H1 (cell line): Measurements from ENCODE around the gene COG4. TPM values are rescaled to one million over a fixed set of nuclear protein-coding genes. Genes with fewer than 3 reads are reported as not detected.

Experiments
- CTCF ChIA-PET: fragments of 300-600 bp; sonication (Branson Sonifier 250); formaldehyde crosslinking; loops from one replicate; lab custom pipeline; 2021; ENCODE audit not compliant: partially characterized antibody; lab: Charles Lee
- POLR2A ChIA-PET: fragments of 300-600 bp; sonication (Branson Sonifier 250); formaldehyde crosslinking; loops from one replicate; lab custom pipeline; 2021; ENCODE audit warnings: inconsistent platforms; ENCODE audit not compliant: partially characterized antibody; lab: Charles Lee
- DNase-seq, 2 experiments: peaks; one replicate each; pipeline versions ENCODE4 v3.0.0 to v3.0.0-alpha.2; 2010 to 2022; ENCODE audit warnings: low spot score in 2 of 2, low read depth in 1 of 2, mixed read lengths in 1 of 2
- FAIRE-seq: peaks from 2 replicates; lab custom pipeline; 2011; peaks lifted over from hg19 to GRCh38; lab: Jason Lieb, UNC
- H2AFZ ChIP-seq: 2 replicates; pipeline ENCODE4 v1.8.1; 2012; ENCODE audit warnings: low read length, inconsistent platforms
- H2AK5ac ChIP-seq: 2 replicates; pipeline ENCODE4 v1.6.1; 2013; ENCODE audit warnings: low read depth, low read length
- H2BK120ac ChIP-seq: replicated peaks from 2 replicates; pipeline ENCODE3; 2013; ENCODE audit warnings: low read depth, low read length, inconsistent platforms
- H2BK12ac ChIP-seq: 2 replicates; pipeline ENCODE4 v1.6.1; 2013; ENCODE audit warnings: low read depth, low read length
- H2BK15ac ChIP-seq: 2 replicates; pipeline ENCODE4 v1.6.1; 2013; ENCODE audit warnings: low read length
- H2BK20ac ChIP-seq: 2 replicates; pipeline ENCODE4 v1.6.1; 2013; ENCODE audit warnings: low read length
- H2BK5ac ChIP-seq: 2 replicates; pipeline ENCODE4 v1.6.1; 2013; ENCODE audit warnings: low read depth, low read length
- H3K14ac ChIP-seq: 2 replicates; pipeline ENCODE4 v1.6.1; 2013; ENCODE audit warnings: inconsistent platforms; ENCODE audit not compliant: insufficient read length
- H3K18ac ChIP-seq: 2 replicates; pipeline ENCODE4 v1.6.1; 2013; ENCODE audit warnings: low read length; ENCODE audit errors: extremely low read depth
- H3K23ac ChIP-seq: 2 replicates; pipeline ENCODE4 v1.6.1; 2013; ENCODE audit warnings: inconsistent platforms; ENCODE audit not compliant: insufficient read length
- H3K23me2 ChIP-seq: 2 replicates; pipeline ENCODE4 v1.6.1; 2013; ENCODE audit warnings: low read depth, low read length
- H3K27ac ChIP-seq: 2 replicates; pipeline ENCODE4 v1.6.1; 2011; ENCODE audit warnings: low read depth, low read length, inconsistent platforms
- H3K27me3 ChIP-seq, 4 experiments: replicated peaks in 1 of 4; 1 replicate in 1 of 4; 2 replicates in 3 of 4; pipeline versions ENCODE4 v1.6.1 to v1.8.1; 2011 to 2013; ENCODE audit warnings: low read length in 3 of 4, mild to moderate bottlenecking in 3 of 4, inconsistent platforms in 2 of 4, mixed read lengths in 2 of 4, moderate library complexity in 1 of 4; ENCODE audit not compliant: control insufficient read depth in 3 of 4, insufficient read depth in 3 of 4; ENCODE audit errors: extremely low read depth in 1 of 4
- H3K36me3 ChIP-seq, 4 experiments: 2 replicates each; pipeline versions ENCODE4 v1.6.1 to v1.8.1; 2011 to 2013; ENCODE audit warnings: mild to moderate bottlenecking in 4 of 4, low read length in 3 of 4, moderate library complexity in 2 of 4, control low read depth in 1 of 4, inconsistent platforms in 1 of 4; ENCODE audit not compliant: insufficient read depth in 4 of 4, control insufficient read depth in 2 of 4
- H3K4ac ChIP-seq: replicated peaks from 2 replicates; pipeline ENCODE3; 2013; ENCODE audit warnings: low read length, low read depth, mixed read lengths, inconsistent platforms; ENCODE audit not compliant: insufficient read length
- H3K4me1 ChIP-seq, 4 experiments: replicated peaks in 1 of 4; 1 replicate in 1 of 4; 2 replicates in 3 of 4; pipeline versions ENCODE4 v1.6.1 to v1.8.1; 2011 to 2013; ENCODE audit warnings: low read length in 3 of 4, inconsistent platforms in 2 of 4, mixed read lengths in 1 of 4; ENCODE audit not compliant: insufficient read depth in 4 of 4, control insufficient read depth in 3 of 4
- H3K4me2 ChIP-seq, 2 experiments: 2 replicates each; pipeline versions ENCODE4 v1.6.1 to v1.8.1; 2011 to 2013; ENCODE audit warnings: low read depth in 2 of 2, low read length in 2 of 2, control low read depth in 1 of 2, inconsistent platforms in 1 of 2, mild to moderate bottlenecking in 1 of 2; ENCODE audit not compliant: insufficient read depth in 1 of 2
- H3K4me3 ChIP-seq, 4 experiments: fragments of 200-600, 300-600 bp in 1 of 4; sonication (generic), shearing (Covaris generic), sonication (Bioruptor Twin) in 1 of 4; 2 replicates each; pipeline versions ENCODE4 v1.5.1 to v1.8.1; 2011 to 2016; ENCODE audit warnings: low read length in 4 of 4, low read depth in 3 of 4, control low read depth in 2 of 4, inconsistent platforms in 2 of 4, mild to moderate bottlenecking in 2 of 4, mixed read lengths in 1 of 4, moderate library complexity in 1 of 4; ENCODE audit not compliant: insufficient read depth in 2 of 4; ENCODE audit errors: extremely low read depth in 1 of 4
- H3K56ac ChIP-seq: replicated peaks from 2 replicates; pipeline ENCODE3; 2013; ENCODE audit warnings: low read depth, mild to moderate bottlenecking, mixed read lengths, low read length, inconsistent platforms; ENCODE audit not compliant: insufficient read length
- H3K79me1 ChIP-seq: 2 replicates; pipeline ENCODE4 v1.6.1; 2013; ENCODE audit warnings: low read depth, low read length, control low read depth
- H3K79me2 ChIP-seq, 2 experiments: 2 replicates each; pipeline versions ENCODE4 v1.6.1 to v1.8.1; 2012 to 2013; ENCODE audit warnings: low read length in 2 of 2, mild to moderate bottlenecking in 2 of 2, inconsistent platforms in 1 of 2; ENCODE audit not compliant: insufficient read depth in 2 of 2, control insufficient read depth in 1 of 2
- H3K9ac ChIP-seq, 4 experiments: replicated peaks in 1 of 4; 1 replicate in 1 of 4; 2 replicates in 3 of 4; pipeline versions ENCODE4 v1.6.1 to v1.8.1; 2011 to 2013; ENCODE audit warnings: low read depth in 3 of 4, low read length in 3 of 4, control low read depth in 2 of 4, mild to moderate bottlenecking in 2 of 4, moderate library complexity in 2 of 4, inconsistent platforms in 1 of 4; ENCODE audit errors: extremely low read depth in 1 of 4
- H3K9me3 ChIP-seq, 2 experiments: 2 replicates each; pipeline versions ENCODE4 v1.6.1 to v1.8.1; 2012 to 2013; ENCODE audit warnings: mild to moderate bottlenecking in 2 of 2, moderate library complexity in 2 of 2, control low read depth in 1 of 2, inconsistent platforms in 1 of 2, low read depth in 1 of 2, low read length in 1 of 2, mixed read lengths in 1 of 2; ENCODE audit not compliant: insufficient read depth in 2 of 2
- H4K20me1 ChIP-seq, 2 experiments: replicated peaks in 1 of 2; 2 replicates each; pipeline versions ENCODE3 to v1.8.1; 2011 to 2013; ENCODE audit warnings: inconsistent platforms in 2 of 2, low read length in 2 of 2, mild to moderate bottlenecking in 1 of 2; ENCODE audit not compliant: insufficient read depth in 2 of 2, control insufficient read depth in 1 of 2
- H4K5ac ChIP-seq: 2 replicates; pipeline ENCODE4 v1.6.1; 2013; ENCODE audit warnings: low read length, low read depth, mixed read lengths, inconsistent platforms; ENCODE audit not compliant: insufficient read length
- H4K8ac ChIP-seq: 2 replicates; pipeline ENCODE4 v1.8.0; 2013; ENCODE audit warnings: mild to moderate bottlenecking, moderate library complexity, low read length, inconsistent platforms; ENCODE audit not compliant: insufficient read depth; ENCODE audit errors: extremely low read depth
- H4K91ac ChIP-seq: replicated peaks from 2 replicates; pipeline ENCODE3; 2013; ENCODE audit warnings: low read length, mixed read lengths, inconsistent platforms; ENCODE audit not compliant: insufficient read length
- EZH2 ChIP-seq: fragments of 200-600 bp; sonication (generic); IDR thresholded peaks from 2 replicates; pipeline ENCODE4 v1.7.1; 2012; ENCODE audit warnings: low read depth, mild to moderate bottlenecking, moderate library complexity, low read length, inconsistent platforms; ENCODE audit not compliant: severe bottlenecking
- SIX5 ChIP-seq: IDR thresholded peaks from 2 replicates; pipeline ENCODE4 v1.6.1; 2011; ENCODE audit warnings: mild to moderate bottlenecking, low read depth, low read length
- SP2 ChIP-seq: IDR thresholded peaks from 2 replicates; pipeline ENCODE4 v1.6.1; 2012; ENCODE audit warnings: mild to moderate bottlenecking, low read length, inconsistent platforms
- TAF1 ChIP-seq: IDR thresholded peaks from 2 replicates; pipeline ENCODE4 v1.6.1; 2011; ENCODE audit warnings: mild to moderate bottlenecking, low read depth, low read length
- WGBS, 2 experiments: shearing (Covaris generic) in 1 of 2; methylation state at CpG; one replicate each; pipeline versions ENCODE4 v1.1.6 to v1.1.7; 2013 to 2015; ENCODE audit warnings: low lambda C conversion rate in 2 of 2, mixed read lengths in 2 of 2, inconsistent platforms in 1 of 2, low coverage in 1 of 2, missing lambda C conversion rate in 1 of 2; ENCODE audit not compliant: insufficient replicate concordance in 2 of 2, insufficient coverage in 1 of 2, insufficient read length in 1 of 2; ENCODE audit errors: extremely low coverage in 1 of 2, missing lambda C conversion rate in 1 of 2; 5-methylcytosine and 5-hydroxymethylcytosine counted together
- polyA plus RNA-seq, 7 experiments: library from polyadenylated mRNA; depleted of rRNA in 3 of 7; stranded (reverse) in 5 of 7; unstranded in 2 of 7; fragments of >200 nt in 5 of 7; fragments of 200-250 nt in 2 of 7; gene quantifications; 1 replicate in 5 of 7; 2 replicates in 1 of 7; 4 replicates in 1 of 7; pipeline versions ENCODE4 v1.2.1 to v1.2.3, GENCODE V29; 2011 to 2013; ENCODE audit warnings: missing spikeins in 2 of 7, mixed read lengths in 2 of 7
- total RNA-seq: library from RNA; stranded (reverse); fragmentation: NEBNext Ultra II Directional; extraction: Animal tissue kit (Norgen Biotek cat#: 25700); gene quantifications from 2 replicates; pipeline ENCODE4 v1.2.1, GENCODE V29; 2021

The COG4 gene
- total and polyA plus RNA-seq, 2 of the 8 experiments (the other 6 are each of a cell fraction or from before 2014, with no cell fraction given), result 46.1 to 50.2 TPM

DNA sequence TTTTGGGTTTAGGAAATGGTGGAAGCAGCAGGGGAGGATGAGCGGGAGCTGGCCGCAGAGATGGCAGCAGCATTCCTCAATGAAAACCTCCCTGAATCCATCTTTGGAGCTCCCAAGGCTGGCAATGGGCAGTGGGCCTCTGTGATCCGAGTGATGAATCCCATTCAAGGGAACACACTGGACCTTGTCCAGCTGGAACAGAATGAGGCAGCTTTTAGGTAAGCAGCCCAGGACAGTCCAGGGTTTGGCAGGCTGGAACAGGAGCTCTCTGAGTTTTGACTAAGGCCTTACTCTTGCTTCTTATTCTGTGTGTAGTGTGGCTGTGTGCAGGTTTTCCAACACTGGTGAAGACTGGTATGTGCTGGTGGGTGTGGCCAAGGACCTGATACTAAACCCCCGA lies 41.7 kb upstream of the COG4 start:
- Histone ChIP-seq H2BK15ac (no peak overlapping the region), H3K14ac (no peak overlapping the region), H3K27me3 (no peaks in the 10 kb centered on the region), H2BK5ac (no peak overlapping the region), H2AK5ac (no peak overlapping the region), H4K5ac (no peak overlapping the region), H3K56ac (no peak overlapping the region), H3K4me1 (no peaks in the 10 kb centered on the region), H3K27ac (no peak overlapping the region), H2AFZ (no peak overlapping the region), H3K36me3 (peaks cover 74 to 100% (median 96%) of the 10 kb centered on the region in 4 experiments), H4K91ac (no peak overlapping the region), H2BK120ac (no peak overlapping the region), H2BK20ac (no peak overlapping the region), H3K23me2 (no peaks in the 10 kb centered on the region), H3K9ac (no peak overlapping the region), H4K20me1 (peaks cover 10 to 28% of the 10 kb centered on the region in 2 experiments), H3K4me2 (no peak overlapping the region), H3K18ac (no peak overlapping the region), H4K8ac (no peak overlapping the region), H3K4me3 (no peak overlapping the region), H3K23ac (no peak overlapping the region), H3K79me2 (no peaks in the 10 kb centered on the region; a peak in 1 of 4 replicates), H3K9me3 (no peaks in the 10 kb centered on the region), H3K4ac (no peak overlapping the region), H3K79me1 (peaks cover 7% of the 10 kb centered on the region; the same call in 1 of the 2 replicates), H2BK12ac (no peak overlapping the region)
- 90% methylated on average over 4 of the region's 4 CpGs; no CpG with 5 or more reads in 1 of the 2 experiments for WGBS, 2 experiments
- no peak for FAIRE-seq
- TF ChIP-seq TAF1 (no peak), SIX5 (no peak), SP2 (no peak), EZH2 (no peak)
- no peak for DNase-seq
- ChIA-PET POLR2A (interaction anchor here (0.6 to 27.1 kb wide), 10 partner anchors 9 to 185 kb away, joined by 3 to 525 read pairs (median 4); no protein-coding TSS in a partner anchor), CTCF (interaction anchor here (1.3 to 5.5 kb wide), 6 partner anchors 9 to 88 kb away, joined by 4 to 35 read pairs (median 8); no protein-coding TSS in a partner anchor)
